ENCODE data around the gene ERN1. TPM values are rescaled to one million over a fixed set of nuclear protein-coding genes. Genes with fewer than 3 reads are reported as not detected.

The ERN1 gene
- total and polyA plus RNA-seq, 2 of the 8 experiments (the other 6 are each of a cell fraction or from before 2014, with no cell fraction given), result 1.8 to 3.9 TPM

DNA sequence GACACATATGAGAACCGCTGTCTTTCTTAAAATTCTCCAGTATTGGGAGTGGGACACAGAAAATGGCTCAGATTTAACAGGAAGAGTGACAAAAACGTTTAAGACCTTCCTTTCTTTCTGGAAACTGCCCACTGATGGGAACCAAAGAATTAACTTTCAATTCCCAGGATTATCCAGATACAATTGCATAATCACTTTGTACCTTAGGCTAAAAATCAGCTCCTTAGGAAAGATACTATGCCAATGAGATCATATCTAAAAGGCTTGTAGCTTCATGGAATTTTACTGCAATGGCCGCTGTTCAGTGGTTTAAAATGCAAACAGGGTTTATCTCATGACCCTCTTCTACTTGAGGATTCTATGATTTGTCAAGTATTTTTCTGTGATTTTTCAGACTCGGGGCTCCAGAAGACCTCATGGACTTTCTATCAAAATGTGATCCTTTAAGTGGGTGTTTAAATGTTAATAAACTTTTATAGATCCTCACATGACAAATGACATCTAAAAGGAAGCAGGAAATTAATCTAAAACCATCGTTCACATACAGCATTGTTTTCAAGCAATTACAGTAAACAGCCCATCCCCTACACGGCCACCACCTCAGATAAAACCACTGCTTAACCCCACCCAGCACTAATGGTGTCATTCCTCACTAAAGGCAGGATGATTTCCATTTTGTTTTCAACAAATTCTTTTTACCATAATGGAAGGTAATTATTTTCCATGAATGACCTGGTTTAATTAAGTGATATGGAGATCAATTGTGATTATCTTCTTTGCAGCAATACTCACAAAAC is 31.6 kb upstream of the ERN1 start (continued):
- TF ChIP-seq RNF2 (IDR thresholded peaks at IDR 0.05; ENCODE audit: borderline replicate concordance, low read depth, low read length, missing control alignments, poor library complexity, severe bottlenecking) (no peak), CBX8 (IDR thresholded peaks at IDR 0.05; ENCODE audit: borderline replicate concordance, low read depth, low read length) (no peak), CTBP2 (IDR thresholded peaks at IDR 0.05; ENCODE audit: borderline replicate concordance, insufficient read depth, insufficient read length, low read length) (no peak), CHD2 (IDR thresholded peaks at IDR 0.05; ENCODE audit: low read length) (no peak), EGR1 (IDR thresholded peaks at IDR 0.05; ENCODE audit: borderline replicate concordance, low read depth, low read length) (no peak)
